ENCODE measurements around the gene AOC3.
"Not testable (repeated sequence)": the region's sequence is repeated elsewhere in the genome, so short reads cannot be mapped to it uniquely, and the experiment has no call there.

GRCh38 chr17:42899981-42900380 is 49.0 kb downstream of the AOC3 start:
- TF ChIP-seq, protein P1, sequence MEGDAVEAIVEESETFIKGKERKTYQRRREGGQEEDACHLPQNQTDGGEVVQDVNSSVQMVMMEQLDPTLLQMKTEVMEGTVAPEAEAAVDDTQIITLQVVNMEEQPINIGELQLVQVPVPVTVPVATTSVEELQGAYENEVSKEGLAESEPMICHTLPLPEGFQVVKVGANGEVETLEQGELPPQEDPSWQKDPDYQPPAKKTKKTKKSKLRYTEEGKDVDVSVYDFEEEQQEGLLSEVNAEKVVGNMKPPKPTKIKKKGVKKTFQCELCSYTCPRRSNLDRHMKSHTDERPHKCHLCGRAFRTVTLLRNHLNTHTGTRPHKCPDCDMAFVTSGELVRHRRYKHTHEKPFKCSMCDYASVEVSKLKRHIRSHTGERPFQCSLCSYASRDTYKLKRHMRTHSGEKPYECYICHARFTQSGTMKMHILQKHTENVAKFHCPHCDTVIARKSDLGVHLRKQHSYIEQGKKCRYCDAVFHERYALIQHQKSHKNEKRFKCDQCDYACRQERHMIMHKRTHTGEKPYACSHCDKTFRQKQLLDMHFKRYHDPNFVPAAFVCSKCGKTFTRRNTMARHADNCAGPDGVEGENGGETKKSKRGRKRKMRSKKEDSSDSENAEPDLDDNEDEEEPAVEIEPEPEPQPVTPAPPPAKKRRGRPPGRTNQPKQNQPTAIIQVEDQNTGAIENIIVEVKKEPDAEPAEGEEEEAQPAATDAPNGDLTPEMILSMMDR (conservative IDR thresholded peaks at IDR 0.05; ENCODE audit: low read depth, low read length) = not testable (repeated sequence)
- TF ChIP-seq EZH2phosphoT487 (IDR thresholded peaks at IDR 0.05; ENCODE audit: borderline replicate concordance, low read length) = not testable (repeated sequence)
